Caco-2 (cell line): Measurements from ENCODE around the gene STK35. TPM values are rescaled to one million over a fixed set of nuclear protein-coding genes. Genes with fewer than 3 reads are reported as not detected.

ENCODE experiments used
- BruUV-seq: library from RNA; stranded (reverse); fragments of 400-500 nt; replicated peaks from 2 replicates; lab custom pipeline; 2021; lab: Mats Ljungman, UMichigan
- CTCF ChIA-PET: fragments of 300-600 bp; sonication (Branson Sonifier 250); formaldehyde crosslinking; loops from one replicate; lab custom pipeline; 2022; ENCODE audit warnings: antibody characterized with exemption; lab: Charles Lee
- POLR2A ChIA-PET: fragments of 300-600 bp; sonication (Branson Sonifier 250); formaldehyde crosslinking; loops from one replicate; lab custom pipeline; 2022; ENCODE audit warnings: antibody characterized with exemption; lab: Charles Lee
- DNase-seq, 2 experiments: peaks; one replicate each; pipeline versions ENCODE4 v3.0.0 to v3.0.0-alpha.2; 2020 to 2022
- H3K27me3 ChIP-seq: replicated peaks from 2 replicates; pipeline ENCODE4 v1.6.0; 2011; ENCODE audit warnings: low read length; ENCODE audit not compliant: control insufficient read depth, insufficient read depth
- H3K36me3 ChIP-seq: 2 replicates; pipeline ENCODE4 v1.5.1; 2011; ENCODE audit warnings: low read length; ENCODE audit not compliant: control insufficient read depth, insufficient read depth
- H3K4me1 ChIP-seq: fragments of 250-450 bp; sonication (Bioruptor Pico); 2 replicates; pipeline ENCODE4 v1.5.1; 2020; ENCODE audit warnings: mild to moderate bottlenecking
- H3K4me3 ChIP-seq: 2 replicates; pipeline ENCODE4 v1.5.1; 2011; ENCODE audit warnings: low read depth, mild to moderate bottlenecking, control low read depth, low read length
- H3K9me3 ChIP-seq: fragments of 250-450 bp; sonication (Bioruptor Pico); 2 replicates; pipeline ENCODE4 v1.5.1; 2020; ENCODE audit warnings: mild to moderate bottlenecking, moderate library complexity
- H3K27ac Mint-ChIP-seq: one replicate; pipeline ENCODE4 v1.8.0; 2022; ENCODE audit warnings: mixed read lengths; ENCODE audit not compliant: unreplicated experiment
- H3K27me3 Mint-ChIP-seq: one replicate; pipeline ENCODE4 v1.8.0; 2022; ENCODE audit warnings: mixed read lengths; ENCODE audit not compliant: insufficient read depth, unreplicated experiment
- H3K36me3 Mint-ChIP-seq: one replicate; pipeline ENCODE4 v1.8.0; 2022; ENCODE audit warnings: mild to moderate bottlenecking, mixed read lengths; ENCODE audit not compliant: insufficient read depth, unreplicated experiment
- H3K4me1 Mint-ChIP-seq: one replicate; pipeline ENCODE4 v1.8.0; 2022; ENCODE audit warnings: low read depth, mixed read lengths; ENCODE audit not compliant: unreplicated experiment
- H3K4me3 Mint-ChIP-seq: one replicate; pipeline ENCODE4 v1.8.0; 2022; ENCODE audit warnings: mild to moderate bottlenecking, moderate library complexity, mixed read lengths; ENCODE audit not compliant: unreplicated experiment
- H3K9me3 Mint-ChIP-seq: one replicate; pipeline ENCODE4 v1.8.0; 2022; ENCODE audit warnings: mixed read lengths; ENCODE audit not compliant: unreplicated experiment
- CTCF ChIP-seq, 2 experiments: fragments of 200-600 bp in 1 of 2; IDR thresholded peaks; 1 replicate in 1 of 2; 2 replicates in 1 of 2; pipeline versions ENCODE4 v1.5.1 to v1.8.0; 2011 to 2022; ENCODE audit warnings: antibody characterized with exemption in 1 of 2, control low read depth in 1 of 2, inconsistent platforms in 1 of 2, low read depth in 1 of 2, low read length in 1 of 2, mild to moderate bottlenecking in 1 of 2, moderate library complexity in 1 of 2; ENCODE audit not compliant: insufficient read depth in 1 of 2, severe bottlenecking in 1 of 2, unreplicated experiment in 1 of 2
- intact Hi-C: fragments of 100-400 bp; cut with micrococcal nuclease; formaldehyde crosslinking; loops from one replicate; pipeline ENCODE4 v1.10.0; 2022; ENCODE audit not compliant: unreplicated experiment
- total RNA-seq: library from RNA; stranded (reverse); gene quantifications from 2 replicates; pipeline ENCODE4 v1.2.3, GENCODE V29; 2022

The STK35 gene
- total RNA-seq, 1 experiment from 2014 or later, result 40.2 TPM

GRCh38 chr20:2135013-2135412 lies 33.4 kb downstream of the STK35 start:
- ChIA-PET CTCF (no interaction called here), POLR2A (no interaction called here)
- Mint-ChIP-seq H3K4me3 (no peak overlapping the region), H3K4me1 (peaks cover 14% of the 10 kb centered on the region), H3K36me3 (peaks cover 17% of the 10 kb centered on the region), H3K27me3 (no peaks in the 10 kb centered on the region), H3K9me3 (no peaks in the 10 kb centered on the region), H3K27ac (no peak overlapping the region)
- intact Hi-C loops, result no loop called here
- H3K4me1 ChIP-seq, result peaks cover 7% of the 10 kb centered on the region
- H3K4me3 ChIP-seq, result no peak overlapping the region
- no peaks in the 10 kb centered on the region for H3K9me3 ChIP-seq
- no TSS peak for BruUV-seq
- DNase-seq, result no peak
- no peaks in the 10 kb centered on the region for H3K27me3 ChIP-seq
- H3K36me3 ChIP-seq, result peaks cover 3% of the 10 kb centered on the region
- no peak for TF ChIP-seq CTCF (IDR thresholded peaks at IDR 0.05; ENCODE audit: insufficient read depth in 1 of 2, low read depth in 1 of 2, low read length in 1 of 2, severe bottlenecking in 1 of 2, unreplicated experiment in 1 of 2)

- BruUV-seq, result no TSS peak
- Mint-ChIP-seq H3K4me1 (peaks cover 14% of the 10 kb centered on the region), H3K27ac (no peak overlapping the region), H3K4me3 (no peak overlapping the region), H3K36me3 (peaks cover 17% of the 10 kb centered on the region), H3K9me3 (no peaks in the 10 kb centered on the region), H3K27me3 (no peaks in the 10 kb centered on the region)
- no peak for TF ChIP-seq CTCF (IDR thresholded peaks at IDR 0.05; ENCODE audit: insufficient read depth in 1 of 2, low read depth in 1 of 2, low read length in 1 of 2, severe bottlenecking in 1 of 2, unreplicated experiment in 1 of 2)
- Histone ChIP-seq H3K9me3 (no peaks in the 10 kb centered on the region), H3K27me3 (no peaks in the 10 kb centered on the region), H3K4me1 (peaks cover 7% of the 10 kb centered on the region), H3K36me3 (peaks cover 3% of the 10 kb centered on the region), H3K4me3 (no peak overlapping the region)
- ChIA-PET POLR2A (no interaction called here), CTCF (no interaction called here)
- intact Hi-C loops, result no loop called here
- DNase-seq, result no peak
These were observed 34.6 kb downstream of the STK35 start for GRCh38 chr20:2136275-2136674.

GRCh38 chr20:2137552-2138201 lies 36.0 kb downstream of the STK35 start:
- Mint-ChIP-seq H3K27ac (no peak overlapping the region), H3K9me3 (no peaks in the 10 kb centered on the region), H3K4me3 (no peak overlapping the region), H3K27me3 (no peaks in the 10 kb centered on the region), H3K36me3 (peaks cover 17% of the 10 kb centered on the region), H3K4me1 (peaks cover 5% of the 10 kb centered on the region)
- TF ChIP-seq CTCF (IDR thresholded peaks at IDR 0.05; ENCODE audit: insufficient read depth in 1 of 2, low read depth in 1 of 2, low read length in 1 of 2, severe bottlenecking in 1 of 2, unreplicated experiment in 1 of 2), result no peak
- intact Hi-C loops, result no loop called here
- no peak overlapping the region for H3K4me3 ChIP-seq
- no peaks in the 10 kb centered on the region for H3K9me3 ChIP-seq
- no peaks in the 10 kb centered on the region; the same call in 1 of the 2 replicates for H3K4me1 ChIP-seq
- BruUV-seq, result no TSS peak
- ChIA-PET POLR2A (no interaction called here), CTCF (no interaction called here)
- H3K27me3 ChIP-seq, result no peaks in the 10 kb centered on the region
- DNase-seq, result no peak
- H3K36me3 ChIP-seq, result peaks cover 4% of the 10 kb centered on the region
